Body of pancreas (tissue), 4 donors: Measurements from ENCODE around the gene DBNL.
"Not testable (repeated sequence)": the region's sequence is repeated elsewhere in the genome, so short reads cannot be mapped to it uniquely, and the experiment has no call there.

Experiments
- CTCF ChIP-seq, 7 experiments: fragments of 450-650 bp in 4 of 7; fragments of 200-600 bp in 3 of 7; sonication (generic) in 3 of 7; IDR thresholded peaks; one replicate each; pipeline ENCODE4 v1.5.1; 2016 to 2019; ENCODE audit warnings: antibody characterized with exemption in 7 of 7
- POLR2A ChIP-seq, 3 donors: fragments of 450-650 bp; IDR thresholded peaks; one replicate each; pipeline ENCODE4 v1.6.1; 2016; ENCODE audit warnings: antibody characterized with exemption in 3 of 3, mild to moderate bottlenecking in 2 of 3

- TF ChIP-seq CTCF, POLR2A (IDR thresholded peaks at IDR 0.05): not testable (repeated sequence)
Observed at GRCh38 chr7:44032031-44032430, 12.5 kb upstream of the DBNL start.
